ENCODE measurements around the gene ACY1. TPM values are rescaled to one million over a fixed set of nuclear protein-coding genes. Genes with fewer than 3 reads are reported as not detected.

ACY1 gene
- polyA plus RNA-seq, 1 of the 3 experiments (the other 2 are of a cell fraction), result 93.0 TPM

GRCh38 chr3:52034651-52035050 lies 51.3 kb downstream of the ACY1 start (continued):
- no peak for TF ChIP-seq MAX (IDR thresholded peaks at IDR 0.05; ENCODE audit: low read depth)
- TF ChIP-seq ZBTB33 (IDR thresholded peaks at IDR 0.05; ENCODE audit: borderline replicate concordance, low read depth), result no peak
- no peak for TF ChIP-seq FOSL2 (IDR thresholded peaks at IDR 0.05; ENCODE audit: borderline replicate concordance, low read depth)
- TF ChIP-seq NRF1 (IDR thresholded peaks at IDR 0.05; ENCODE audit: low read depth, low read length), result no peak
- no peak for TF ChIP-seq MEF2A (IDR thresholded peaks at IDR 0.05; ENCODE audit: borderline replicate concordance, low read depth)
- TF ChIP-seq MXI1 (IDR thresholded peaks at IDR 0.05; ENCODE audit: low read depth, low read length), result no peak

- H3K36me3 ChIP-seq (replicated peaks in 1 of 2; ENCODE audit: control insufficient read depth in 1 of 2, insufficient read depth in 2 of 2, low read length in 1 of 2), result no peaks in the 10 kb centered on the region
- ChIA-PET CTCF (interaction anchor here (0.8 to 29.9 kb wide), 9 partner anchors 9 to 118 kb away, joined by 3 to 983 read pairs (median 5); partner anchors contain the start of genes DUSP7 and POC1A), POLR2A (interaction anchor here (0.6 to 7.2 kb wide), 19 partner anchors 7 to 738 kb away, joined by 3 to 218 read pairs (median 4); partner anchors contain the start of genes DUSP7 and POC1A)
- peak overlapping the region in 1 of 2 experiments; percentile 100; a peak in 2 of 4 replicates for H3K27ac ChIP-seq (ENCODE audit: low read depth in 2 of 2, low read length in 1 of 2)
- H4K20me1 ChIP-seq (ENCODE audit: insufficient read depth), result no peaks in the 10 kb centered on the region
- 92% methylated on average over 2 of the region's 5 CpGs for WGBS (ENCODE audit: low lambda C conversion rate)
- no peaks in the 10 kb centered on the region for H3K9me2 ChIP-seq
- H3K4me1 ChIP-seq (ENCODE audit: control insufficient read depth in 1 of 2, insufficient read depth in 2 of 2, low read depth in 1 of 2, low read length in 1 of 2), result peaks cover 4 to 99% of the 10 kb centered on the region in 2 experiments; a peak in 2 of 4 replicates
- H3K27me3 ChIP-seq (ENCODE audit: insufficient read depth), result no peaks in the 10 kb centered on the region
- H3K4me2 ChIP-seq, result no peak overlapping the region
- TF ChIP-seq JUND (IDR thresholded peaks at IDR 0.05), result no peak
- TF ChIP-seq NRF1 (IDR thresholded peaks at IDR 0.05; ENCODE audit: low read depth, low read length), result no peak
- no peak for TF ChIP-seq SIN3A (IDR thresholded peaks at IDR 0.05; ENCODE audit: borderline replicate concordance, low read depth, low read length)
- no peak for TF ChIP-seq EZH2phosphoT487 (IDR thresholded peaks at IDR 0.05; ENCODE audit: borderline replicate concordance, low read depth)
- TF ChIP-seq MEF2A (IDR thresholded peaks at IDR 0.05; ENCODE audit: borderline replicate concordance, low read depth), result no peak
- peak in 1 of 2 experiments; percentile 70; a peak in 1 of 4 replicates for TF ChIP-seq EP300 (IDR thresholded peaks at IDR 0.05; ENCODE audit: borderline replicate concordance in 1 of 2, low read depth in 1 of 2, low read length in 1 of 2)
- TF ChIP-seq RCOR1 (IDR thresholded peaks at IDR 0.05; ENCODE audit: low read length), result no peak
- no peak for TF ChIP-seq USF2 (IDR thresholded peaks at IDR 0.05; ENCODE audit: borderline replicate concordance, low read depth, low read length)
- TF ChIP-seq ZBTB33 (IDR thresholded peaks at IDR 0.05; ENCODE audit: borderline replicate concordance, low read depth), result no peak
- TF ChIP-seq PBX3 (IDR thresholded peaks at IDR 0.05), result no peak
- peak; percentile 27; the same call in 1 of the 2 replicates for TF ChIP-seq RAD21 (IDR thresholded peaks at IDR 0.05; ENCODE audit: low read length)
- H3K4me3 ChIP-seq (ENCODE audit: low read depth in 2 of 2, low read length in 1 of 2), result no peak overlapping the region
- no peaks in the 10 kb centered on the region for H3K9me3 ChIP-seq
- H3K79me2 ChIP-seq (ENCODE audit: insufficient read depth), result no peaks in the 10 kb centered on the region
- no peaks in the 10 kb centered on the region for H3F3A ChIP-seq (replicated peaks; ENCODE audit: insufficient read depth)
- no peak overlapping the region for H3K9ac ChIP-seq
- H2AFZ ChIP-seq (ENCODE audit: low read depth), result no peak overlapping the region
- peak; percentile 72 for DNase-seq
These were observed 52.9 kb downstream of the ACY1 start for GRCh38 chr3:52036222-52036694.
